ENCODE measurements around the gene FCER1G.

DNA sequence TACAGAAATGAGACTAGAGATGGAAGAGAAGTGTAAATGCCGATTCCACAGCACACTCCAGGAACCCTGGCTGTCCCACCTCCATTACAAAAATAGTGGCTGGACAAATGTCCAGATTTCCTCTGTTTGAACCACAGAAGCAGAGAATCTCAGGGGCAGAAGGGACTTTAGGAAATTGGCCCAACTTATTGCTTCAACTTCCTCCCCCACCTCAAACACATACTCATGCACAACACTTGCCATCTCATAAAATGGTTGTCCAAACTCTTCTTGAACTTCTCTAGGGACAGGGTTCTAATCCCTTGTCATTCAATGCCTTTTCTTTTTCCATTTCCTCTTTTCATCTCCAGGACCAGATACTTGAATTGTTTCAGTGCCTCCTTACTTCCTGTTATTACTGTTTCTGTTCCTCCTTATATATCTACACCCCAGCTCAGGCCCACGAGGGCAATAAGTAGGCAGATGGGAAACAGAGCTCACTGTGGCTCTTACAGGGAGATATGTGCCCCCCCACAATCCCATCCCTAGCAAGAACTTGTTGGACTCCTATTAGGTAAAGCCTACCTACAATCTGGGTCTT lies 29.3 kb upstream of the FCER1G start:
- TF ChIP-seq SIN3A (IDR thresholded peaks at IDR 0.05; ENCODE audit: borderline replicate concordance, insufficient read depth, low read length) = no peak
- TF ChIP-seq, protein P1, sequence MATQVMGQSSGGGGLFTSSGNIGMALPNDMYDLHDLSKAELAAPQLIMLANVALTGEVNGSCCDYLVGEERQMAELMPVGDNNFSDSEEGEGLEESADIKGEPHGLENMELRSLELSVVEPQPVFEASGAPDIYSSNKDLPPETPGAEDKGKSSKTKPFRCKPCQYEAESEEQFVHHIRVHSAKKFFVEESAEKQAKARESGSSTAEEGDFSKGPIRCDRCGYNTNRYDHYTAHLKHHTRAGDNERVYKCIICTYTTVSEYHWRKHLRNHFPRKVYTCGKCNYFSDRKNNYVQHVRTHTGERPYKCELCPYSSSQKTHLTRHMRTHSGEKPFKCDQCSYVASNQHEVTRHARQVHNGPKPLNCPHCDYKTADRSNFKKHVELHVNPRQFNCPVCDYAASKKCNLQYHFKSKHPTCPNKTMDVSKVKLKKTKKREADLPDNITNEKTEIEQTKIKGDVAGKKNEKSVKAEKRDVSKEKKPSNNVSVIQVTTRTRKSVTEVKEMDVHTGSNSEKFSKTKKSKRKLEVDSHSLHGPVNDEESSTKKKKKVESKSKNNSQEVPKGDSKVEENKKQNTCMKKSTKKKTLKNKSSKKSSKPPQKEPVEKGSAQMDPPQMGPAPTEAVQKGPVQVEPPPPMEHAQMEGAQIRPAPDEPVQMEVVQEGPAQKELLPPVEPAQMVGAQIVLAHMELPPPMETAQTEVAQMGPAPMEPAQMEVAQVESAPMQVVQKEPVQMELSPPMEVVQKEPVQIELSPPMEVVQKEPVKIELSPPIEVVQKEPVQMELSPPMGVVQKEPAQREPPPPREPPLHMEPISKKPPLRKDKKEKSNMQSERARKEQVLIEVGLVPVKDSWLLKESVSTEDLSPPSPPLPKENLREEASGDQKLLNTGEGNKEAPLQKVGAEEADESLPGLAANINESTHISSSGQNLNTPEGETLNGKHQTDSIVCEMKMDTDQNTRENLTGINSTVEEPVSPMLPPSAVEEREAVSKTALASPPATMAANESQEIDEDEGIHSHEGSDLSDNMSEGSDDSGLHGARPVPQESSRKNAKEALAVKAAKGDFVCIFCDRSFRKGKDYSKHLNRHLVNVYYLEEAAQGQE (IDR thresholded peaks at IDR 0.05; ENCODE audit: insufficient read depth in 1 of 2, low read depth in 2 of 2, low read length in 2 of 2) = no peak
- no peak for TF ChIP-seq TAF1 (IDR thresholded peaks at IDR 0.05; ENCODE audit: borderline replicate concordance, insufficient read depth, low read length)
- no peak for TF ChIP-seq POLR2AphosphoS5 (IDR thresholded peaks at IDR 0.05; ENCODE audit: low read depth, low read length)
- TF ChIP-seq FOXP2 (optimal IDR thresholded peaks at IDR 0.05; ENCODE audit: borderline replicate concordance, extremely low read depth, extremely low read length, insufficient read depth) = no peak

Measured in PFSK-1 (cell line).